HuH-7.5 (cell line): ENCODE results near the gene ISX.

Experiments
- DNase-seq: peaks from one replicate; pipeline ENCODE4 v3.0.0; 2011; ENCODE audit warnings: low spot score

Gene ISX

DNA sequence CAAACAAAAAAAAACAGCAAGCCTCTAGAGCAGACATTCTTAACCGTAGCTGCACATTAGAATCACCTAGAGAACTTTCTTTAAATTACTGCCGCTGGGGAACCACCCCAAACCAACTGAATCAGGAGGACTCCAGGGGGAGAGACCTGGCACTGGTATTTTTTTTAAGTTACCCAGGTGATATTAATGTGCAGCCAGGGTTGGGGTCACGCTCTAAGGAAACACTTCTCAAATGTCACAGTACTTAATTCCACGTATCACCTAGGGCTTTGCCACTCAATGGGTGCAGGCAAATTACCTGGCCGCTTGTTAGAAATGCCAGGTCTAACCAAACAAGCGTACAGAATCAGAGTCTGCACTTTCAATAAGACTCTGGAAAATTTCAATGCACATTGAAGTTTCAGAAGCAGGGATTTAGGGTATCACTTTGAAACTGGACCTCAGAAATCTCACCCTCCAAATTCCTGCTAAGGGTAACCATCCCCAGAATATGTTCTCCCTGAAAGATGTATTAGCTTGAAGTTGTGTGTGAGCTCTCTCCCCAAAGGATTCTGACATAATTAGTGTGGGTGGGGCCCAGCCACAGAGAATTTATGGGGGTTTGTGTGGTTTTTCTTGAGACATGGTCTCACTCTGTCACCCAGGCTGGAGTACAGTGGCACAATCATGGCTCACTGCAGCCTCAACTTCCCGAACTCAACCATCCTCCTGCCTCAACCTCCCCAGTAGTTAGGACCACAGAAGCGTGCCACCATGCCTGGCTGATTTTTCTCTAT is 12.7 kb upstream of the ISX start:
- DNase-seq: no peak

- no peak for DNase-seq
These were observed 11.9 kb upstream of the ISX start for GRCh38 chr22:35054064-35054463.

GRCh38 chr22:35056486-35056885 is 9.5 kb upstream of the ISX start:
- no peak for DNase-seq

DNA sequence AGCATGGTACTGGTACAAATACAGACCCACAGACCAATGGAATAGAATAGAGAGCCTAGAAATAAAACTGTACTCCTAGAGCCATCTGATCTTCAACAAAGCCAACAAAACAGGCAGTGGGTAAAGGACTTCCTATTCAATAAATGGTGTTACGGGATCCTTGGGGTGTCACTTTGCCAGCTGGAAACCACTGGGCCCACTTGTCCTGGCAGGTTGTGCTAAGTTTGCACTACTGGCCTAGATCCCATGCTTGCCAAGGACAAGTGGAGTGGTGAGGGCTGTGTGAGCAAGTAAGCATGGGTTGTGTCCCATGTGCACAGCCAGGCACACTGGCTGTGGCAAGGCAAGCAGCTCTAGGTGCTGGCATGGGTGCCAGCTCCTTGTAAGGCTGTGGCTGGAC is 8.8 kb upstream of the ISX start:
- DNase-seq: no peak

DNA sequence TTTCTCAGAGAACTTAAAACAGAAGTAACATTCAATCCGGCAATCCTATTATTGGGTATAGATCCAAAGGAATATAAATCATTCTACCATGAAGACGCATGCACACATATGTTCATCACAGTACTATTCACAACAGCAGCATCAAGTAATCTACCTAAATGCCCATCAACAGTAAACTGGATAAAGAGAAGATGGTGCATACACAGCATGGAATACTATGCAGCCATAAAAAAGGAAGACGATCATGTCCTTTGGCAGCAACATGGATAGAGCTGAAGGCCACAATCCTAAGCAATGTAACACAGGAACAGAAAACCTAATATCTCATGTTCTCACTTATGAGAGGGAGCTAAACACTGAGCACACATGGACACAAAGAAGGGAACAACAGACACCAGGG is 6.3 kb upstream of the ISX start:
- no peak for DNase-seq

- DNase-seq: no peak
These were observed 1.3 kb upstream of the ISX start for GRCh38 chr22:35064664-35065063.

DNA sequence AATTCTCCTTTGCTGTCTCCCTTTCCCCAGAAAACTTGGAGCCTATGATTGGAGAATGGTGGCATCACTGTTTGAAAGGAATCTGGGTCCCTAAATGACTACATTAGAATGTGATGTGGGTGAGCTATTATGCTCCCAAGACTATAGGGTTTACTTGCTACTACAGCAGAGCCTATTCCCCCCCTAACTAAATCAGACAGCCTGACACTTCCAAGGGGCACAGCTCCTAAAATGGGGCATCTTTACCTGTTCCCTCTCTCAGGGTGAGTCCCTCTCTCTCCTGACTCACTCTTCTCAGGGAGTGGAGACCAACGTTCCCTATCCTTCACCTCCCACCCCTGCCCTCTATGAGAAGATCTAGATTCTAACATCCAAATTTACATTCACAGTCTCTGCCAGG is 775 bp upstream of the ISX start:
- DNase-seq: no peak

DNA sequence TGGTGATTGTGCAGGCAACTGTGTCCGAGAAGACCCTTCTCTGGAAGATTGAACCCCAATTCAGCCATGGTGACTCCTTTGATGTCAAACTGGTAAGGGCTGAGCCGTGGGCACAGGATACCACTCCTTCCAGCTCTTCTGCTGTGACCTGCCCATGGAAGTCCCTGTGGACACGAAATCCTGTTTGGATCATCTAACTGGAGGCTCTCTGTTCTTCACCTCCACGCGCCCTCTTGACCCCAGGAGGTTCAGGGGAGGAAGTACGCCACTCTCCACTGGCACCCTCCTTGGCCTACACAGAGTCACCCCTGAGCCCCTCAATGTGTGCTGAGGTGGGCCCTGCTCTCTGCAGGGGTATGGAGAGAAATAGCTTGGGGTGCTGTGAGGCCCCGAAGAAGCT is 810 bp downstream of the ISX start:
- no peak for DNase-seq

- no peak for DNase-seq
These were observed 3.6 kb downstream of the ISX start for GRCh38 chr22:35069541-35069940.

DNA sequence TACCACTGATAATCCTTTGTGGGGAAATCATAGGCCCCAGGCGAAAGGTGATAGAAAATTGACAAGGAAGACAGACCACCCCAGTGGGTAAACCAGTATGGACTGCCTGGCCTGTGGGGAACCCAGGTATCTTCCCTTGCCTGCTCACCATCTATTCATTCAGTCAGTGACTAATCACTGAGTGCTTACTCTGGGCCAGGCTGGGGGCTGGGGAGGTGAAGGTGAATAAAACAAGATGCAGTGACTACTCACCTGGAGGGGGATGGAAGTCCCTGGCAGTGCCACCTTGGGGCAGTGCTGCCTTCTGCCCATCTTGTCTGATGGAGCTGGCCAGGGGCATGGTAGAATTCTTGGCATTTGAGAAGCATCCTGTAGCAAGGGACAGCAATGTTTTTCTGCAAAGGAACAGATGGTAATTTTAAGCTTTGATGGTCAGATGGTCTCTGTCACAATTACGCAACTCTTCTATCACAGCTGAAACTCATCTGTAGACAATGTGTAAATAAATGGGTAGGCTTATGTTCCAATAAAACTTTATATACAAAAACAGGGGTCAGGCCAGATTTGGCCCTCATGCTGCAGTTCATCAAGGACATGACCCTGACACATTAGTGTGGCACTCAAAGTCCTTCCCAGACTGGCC is 4.6 kb downstream of the ISX start:
- DNase-seq: no peak

GRCh38 chr22:35071784-35072183 is 5.8 kb downstream of the ISX start:
- no peak for DNase-seq

GRCh38 chr22:35072925-35073324 is 7.0 kb downstream of the ISX start:
- DNase-seq: no peak

GRCh38 chr22:35074583-35074982 is 8.6 kb downstream of the ISX start:
- DNase-seq: no peak

DNA sequence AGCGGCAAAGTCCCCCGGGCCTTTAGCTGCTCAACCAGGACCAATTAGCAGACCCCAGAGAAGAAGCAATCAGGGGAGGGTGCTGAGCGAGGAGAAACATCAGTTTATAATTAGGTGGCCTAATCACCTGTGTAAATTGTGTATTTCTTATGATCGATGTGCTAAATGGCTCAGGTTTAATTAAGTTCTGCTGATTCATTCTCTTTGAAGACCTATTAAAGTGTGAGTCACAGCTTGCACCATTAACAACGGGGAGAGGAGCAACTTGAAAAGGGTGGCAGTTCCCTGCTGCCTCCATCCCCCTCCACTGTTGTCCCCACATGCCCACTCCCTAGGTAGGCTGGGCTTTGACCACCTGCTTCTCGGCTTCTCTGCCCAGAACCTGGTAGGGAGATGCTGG is 10.7 kb downstream of the ISX start:
- no peak for DNase-seq

GRCh38 chr22:35085621-35086020 is 19.7 kb downstream of the ISX start:
- DNase-seq: no peak

GRCh38 chr22:35089139-35089538 is 23.2 kb downstream of the ISX start:
- no peak for DNase-seq

- no peak for DNase-seq
These were observed 26.4 kb downstream of the ISX start for GRCh38 chr22:35092406-35092805.

- DNase-seq: no peak
These were observed 33.0 kb downstream of the ISX start for GRCh38 chr22:35098921-35099320.

DNA sequence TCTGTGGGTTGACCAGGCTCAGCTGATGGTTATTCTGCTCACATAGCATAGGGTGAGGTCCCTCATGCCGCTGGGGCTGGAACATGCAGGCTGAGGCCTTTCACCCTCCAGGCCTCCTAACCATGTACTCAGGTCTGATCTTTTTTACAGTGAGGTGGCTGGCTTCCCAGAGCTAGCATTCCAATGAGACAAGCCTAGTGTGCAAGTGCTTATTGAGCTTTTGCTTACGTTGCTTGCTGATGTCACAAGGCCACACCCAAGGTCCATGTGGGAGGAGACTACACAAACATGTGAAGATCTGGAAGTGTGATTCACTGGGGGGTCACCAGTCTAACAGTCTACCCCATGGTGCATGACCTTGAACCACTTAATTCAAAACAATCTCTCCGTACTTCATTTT is 33.9 kb downstream of the ISX start:
- DNase-seq: no peak

DNA sequence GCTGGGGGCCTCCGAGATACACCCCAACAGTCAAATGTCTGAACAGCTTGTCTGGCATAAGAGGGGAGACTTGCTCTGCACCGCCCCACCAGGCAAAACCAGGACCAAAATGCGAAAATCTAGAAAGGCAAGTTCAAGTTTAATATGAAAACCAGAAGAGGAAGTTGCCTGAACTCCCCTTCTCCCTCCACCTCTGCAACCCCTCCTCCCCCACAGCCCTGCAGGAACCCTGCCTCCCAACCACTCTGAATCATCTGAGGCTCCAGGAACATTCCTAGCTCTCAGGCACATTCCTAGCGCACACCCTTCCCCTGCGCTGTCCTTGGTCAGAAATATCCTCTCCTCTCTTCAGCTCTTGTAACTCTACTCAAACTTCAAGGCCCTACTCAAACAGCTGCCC is 36.7 kb downstream of the ISX start:
- no peak for DNase-seq

DNA sequence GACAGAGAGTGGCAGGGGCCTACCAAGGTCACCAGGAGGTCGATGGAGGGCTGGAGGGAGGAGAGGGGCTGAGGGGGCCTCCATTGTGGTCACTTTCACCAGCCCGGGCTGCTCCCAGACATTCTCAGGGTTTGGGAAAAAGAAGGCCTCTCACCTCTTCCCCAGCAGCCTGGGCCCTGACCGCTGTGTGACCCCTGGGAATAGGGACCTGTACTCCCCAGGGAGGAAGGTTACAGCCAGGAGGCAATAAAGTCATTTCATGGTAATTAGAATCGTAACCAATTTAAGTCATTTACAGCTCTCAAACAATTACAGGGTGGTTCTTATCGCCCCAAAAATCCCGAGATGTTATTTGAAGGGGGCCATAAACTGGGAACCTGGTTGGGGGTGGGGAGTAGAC is 37.8 kb downstream of the ISX start:
- DNase-seq: no peak

- no peak for DNase-seq
These were observed 38.5 kb downstream of the ISX start for GRCh38 chr22:35104491-35104890.

DNA sequence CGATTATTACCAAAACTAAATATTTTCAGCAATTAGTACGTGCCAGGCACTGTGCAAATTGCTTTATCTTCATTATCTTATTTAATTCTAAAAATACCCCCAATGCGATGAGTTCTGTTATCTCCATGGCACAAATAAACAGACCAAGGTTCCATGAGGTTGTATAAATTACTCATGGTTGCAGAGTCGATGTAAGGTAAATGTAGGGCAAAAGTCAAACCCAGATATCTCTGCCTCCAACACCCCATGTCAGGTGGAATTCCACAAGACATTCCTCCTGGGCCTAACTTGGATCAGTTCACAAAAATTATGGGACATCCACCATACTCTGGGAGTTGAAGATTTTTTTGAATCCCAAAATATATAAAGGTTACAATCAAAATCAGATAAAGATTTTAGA is 43.7 kb downstream of the ISX start:
- DNase-seq: no peak

DNA sequence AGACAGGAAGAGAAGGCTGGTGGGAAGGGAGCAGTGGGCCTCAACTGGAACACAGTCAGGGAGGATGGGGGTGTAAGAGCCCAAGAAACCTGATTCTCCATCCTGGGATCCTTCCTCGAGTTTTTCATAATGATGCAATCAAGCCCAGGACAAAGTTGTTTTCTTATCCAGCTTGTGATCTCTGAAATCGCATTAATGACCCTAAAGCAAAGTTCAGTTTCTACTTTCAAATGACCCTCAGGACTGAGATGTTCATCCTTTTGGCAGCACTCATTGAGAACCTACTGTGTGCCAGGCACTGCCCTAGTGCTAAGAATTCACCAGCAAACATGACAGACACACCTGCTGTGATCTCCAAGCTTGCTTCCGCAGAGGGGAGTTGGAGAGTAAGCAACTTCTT is 45.3 kb downstream of the ISX start:
- no peak for DNase-seq
